Body of pancreas (tissue), 4 donors: Measurements from ENCODE around the gene GPRIN2. TPM values are rescaled to one million over a fixed set of nuclear protein-coding genes. Genes with fewer than 3 reads are reported as not detected.
"Not testable (repeated sequence)": the region's sequence is repeated elsewhere in the genome, so short reads cannot be mapped to it uniquely, and the experiment has no call there.

Experiments used
- ATAC-seq: fragments of 150-250 bp; one replicate; pipeline ENCODE4 v1.9.1; 2016
- DNase-seq, 4 donors: peaks; one replicate each; pipeline ENCODE4 v3.0.0-alpha.2; 2019
- H3K27ac ChIP-seq, 4 donors: fragments of 200-600 bp; sonication (generic); 1 replicate in 3 of 4; 2 replicates in 1 of 4; pipeline versions ENCODE4 v1.5.1 to v1.6.1; 2016 to 2019; ENCODE audit warnings: mild to moderate bottlenecking in 1 of 4, mixed read lengths in 1 of 4, moderate library complexity in 1 of 4
- H3K27me3 ChIP-seq, 2 donors: fragments of 200-600 bp; sonication (generic); one replicate each; pipeline ENCODE4 v1.6.0; 2016; ENCODE audit warnings: mild to moderate bottlenecking in 1 of 2
- H3K36me3 ChIP-seq, 2 donors: fragments of 200-600 bp; sonication (generic); replicated peaks in 1 of 2; 2 replicates each; pipeline ENCODE4 v1.5.1; 2016; ENCODE audit warnings: low read depth in 2 of 2; ENCODE audit not compliant: insufficient read depth in 1 of 2
- H3K4me1 ChIP-seq: fragments of 200-600 bp; sonication (generic); one replicate; pipeline ENCODE4 v1.6.0; 2016
- H3K4me3 ChIP-seq, 2 donors: fragments of 200-600 bp; sonication (generic); 1 replicate in 1 of 2; 2 replicates in 1 of 2; pipeline ENCODE4 v1.5.1; 2016 to 2019
- H3K9me3 ChIP-seq, 3 donors: fragments of 200-600 bp; sonication (generic); 1 replicate in 2 of 3; 2 replicates in 1 of 3; pipeline ENCODE4 v1.5.1; 2016
- CTCF ChIP-seq, 7 experiments: fragments of 450-650 bp in 4 of 7; fragments of 200-600 bp in 3 of 7; sonication (generic) in 3 of 7; IDR thresholded peaks; one replicate each; pipeline ENCODE4 v1.5.1; 2016 to 2019; ENCODE audit warnings: antibody characterized with exemption in 7 of 7
- POLR2A ChIP-seq, 3 donors: fragments of 450-650 bp; IDR thresholded peaks; one replicate each; pipeline ENCODE4 v1.6.1; 2016; ENCODE audit warnings: antibody characterized with exemption in 3 of 3, mild to moderate bottlenecking in 2 of 3
- WGBS, 2 donors: methylation state at CpG; one replicate each; pipeline ENCODE4 v1.1.5; 2017; 5-methylcytosine and 5-hydroxymethylcytosine counted together
- intact Hi-C: fragments of 100-400 bp; cut with DNase I; formaldehyde crosslinking; loops from one replicate; pipeline ENCODE4 v1.15.1; 2023
- total RNA-seq, 2 donors: library from RNA; depleted of rRNA; stranded (reverse); fragments of >200 nt; gene quantifications; one replicate each; pipeline ENCODE4 v1.1.0, GENCODE V29; 2016

GPRIN2 gene
- total RNA-seq, 2 donors from 2014 or later, result 15.8 to 16.3 TPM

- intact Hi-C loops, H3K36me3 ChIP-seq, DNase-seq, H3K27me3 ChIP-seq, H3K4me1 ChIP-seq, H3K4me3 ChIP-seq, H3K9me3 ChIP-seq, ATAC-seq, H3K27ac ChIP-seq: not testable (repeated sequence)
- WGBS, 2 donors, result 85% methylated on average over 5 of the region's 9 CpGs; no CpG with 5 or more reads in 1 of the 2 donors
Measured at GRCh38 chr10:46567151-46567550, 10.7 kb upstream of the GPRIN2 start.

GRCh38 chr10:46565591-46566332, 9.3 kb upstream of the GPRIN2 start:
- H3K36me3 ChIP-seq, H3K27me3 ChIP-seq, H3K4me3 ChIP-seq, H3K9me3 ChIP-seq, intact Hi-C loops, H3K4me1 ChIP-seq: not testable (repeated sequence)
- ATAC-seq, result peak; percentile 97
- WGBS, 2 donors, result 3% methylated on average over 4 of the region's 6 CpGs
- peak; percentile 52 to 95 (median 81) for TF ChIP-seq CTCF (IDR thresholded peaks at IDR 0.05)
- peak overlapping the region in 1 of 4 donors; percentile 58 for H3K27ac ChIP-seq
- peak; percentile 80 to 85 (median 82) for DNase-seq

- WGBS, 2 donors, result 42 to 64% methylated on average over 1 of the region's 1 CpG
- H3K9me3 ChIP-seq, result no peaks in the 10 kb centered on the region
- no peaks in the 10 kb centered on the region for H3K27me3 ChIP-seq
- no peak overlapping the region for H3K27ac ChIP-seq
- intact Hi-C loops, result no loop called here
- DNase-seq (no peak), ATAC-seq (no peak)
- no peak overlapping the region for H3K4me3 ChIP-seq
- peaks cover 4% of the 10 kb centered on the region for H3K4me1 ChIP-seq
- no peak for TF ChIP-seq POLR2A (IDR thresholded peaks at IDR 0.05)
- no peak for TF ChIP-seq CTCF (IDR thresholded peaks at IDR 0.05)
- no peaks in the 10 kb centered on the region for H3K36me3 ChIP-seq
Measured at GRCh38 chr10:46560952-46561351, 4.5 kb upstream of the GPRIN2 start.

- DNase-seq (peak in 3 of 4 donors; percentile 5 to 10 (median 10)), ATAC-seq (no peak)
- Histone ChIP-seq H3K9me3 (no peaks in the 10 kb centered on the region), H3K4me1 (peaks cover 9% of the 10 kb centered on the region), H3K36me3 (no peaks in the 10 kb centered on the region), H3K4me3 (no peak overlapping the region), H3K27ac (no peak overlapping the region), H3K27me3 (no peaks in the 10 kb centered on the region)
- WGBS, 2 donors, result 60 to 67% methylated on average over 5 of the region's 5 CpGs
- intact Hi-C loops, result no loop called here
- TF ChIP-seq POLR2A (IDR thresholded peaks at IDR 0.05), result no peak
- TF ChIP-seq CTCF (IDR thresholded peaks at IDR 0.05), result no peak
Measured at GRCh38 chr10:46560381-46560780, 3.9 kb upstream of the GPRIN2 start.

- DNase-seq, result peak in 1 of 4 donors; percentile 11
- Histone ChIP-seq H3K4me3 (no peak overlapping the region), H3K9me3 (no peaks in the 10 kb centered on the region), H3K27ac (no peak overlapping the region), H3K4me1 (peaks cover 13% of the 10 kb centered on the region), H3K36me3 (no peaks in the 10 kb centered on the region), H3K27me3 (no peaks in the 10 kb centered on the region)
- intact Hi-C loops, result no loop called here
- ATAC-seq, result no peak
- WGBS, 2 donors, result 93 to 94% methylated on average over 5 of the region's 5 CpGs
- TF ChIP-seq POLR2A (IDR thresholded peaks at IDR 0.05) (no peak), CTCF (IDR thresholded peaks at IDR 0.05) (no peak)
Measured at GRCh38 chr10:46559231-46559671, 2.8 kb upstream of the GPRIN2 start.
